HCT116 (cell line): ENCODE data around the gene ZNF320. TPM values are rescaled to one million over a fixed set of nuclear protein-coding genes. Genes with fewer than 3 reads are reported as not detected.
"Not testable (repeated sequence)": the region's sequence is repeated elsewhere in the genome, so short reads cannot be mapped to it uniquely, and the experiment has no call there.

Experiments used
- ATAC-seq: fragments of 200-7000 bp; cut with Tn5 transposase; 2 replicates; pipeline ENCODE4 v1.9.1; 2020; ENCODE audit warnings: mild to moderate bottlenecking, moderate library complexity
- BruUV-seq: library from RNA; stranded (reverse); fragments of 400-500 nt; replicated peaks from 2 replicates; lab custom pipeline; 2021; lab: Mats Ljungman, UMichigan
- CTCF ChIA-PET: fragments of 300-600 bp; sonication (Branson Sonifier 250); formaldehyde crosslinking; loops from one replicate; lab custom pipeline; 2021; ENCODE audit warnings: antibody characterized with exemption; lab: Charles Lee
- POLR2A ChIA-PET: fragments of 300-600, 350-600 bp; sonication (Branson Sonifier 250); formaldehyde crosslinking; loops from one replicate; lab custom pipeline; 2021; ENCODE audit warnings: antibody characterized with exemption; lab: Charles Lee
- RAD21 ChIA-PET, 2 experiments: fragments of 300-600 bp; sonication (Branson Sonifier 250); formaldehyde crosslinking; loops; one replicate each; lab custom pipeline; 2023; ENCODE audit warnings: low total read pairs in 2 of 2; ENCODE audit not compliant: uncharacterized antibody in 2 of 2, unreplicated experiment in 2 of 2, low non-redundant PET in 1 of 2; lab: Charles Lee
- DNase-seq: peaks from one replicate; pipeline ENCODE4 v3.0.0-alpha.2; 2010; ENCODE audit warnings: low read depth, low spot score
- H2AFZ ChIP-seq: fragments of 200-600 bp; shearing (Covaris generic), sonication (generic); 2 replicates; pipeline ENCODE4 v1.6.1; 2017; ENCODE audit warnings: low read depth, mixed run types, mixed read lengths, antibody characterized with exemption, low read length; ENCODE audit not compliant: poor library complexity, severe bottlenecking
- H3K27ac ChIP-seq: 2 replicates; pipeline ENCODE4 v1.5.1; 2012; ENCODE audit warnings: low read depth, low read length
- H3K27me3 ChIP-seq: fragments of 200-600 bp; sonication (generic); 2 replicates; pipeline ENCODE4 v1.6.1; 2016; ENCODE audit warnings: mixed run types, low read length, mixed read lengths; ENCODE audit not compliant: insufficient read depth
- H3K36me3 ChIP-seq, 2 experiments: fragments of 200-500 bp in 1 of 2; fragments of 200-600 bp in 1 of 2; sonication (Bioruptor generic) in 1 of 2; sonication (generic) in 1 of 2; 2 replicates each; pipeline versions ENCODE4 v1.5.1 to v1.6.1; 2014 to 2016; ENCODE audit warnings: low read length in 2 of 2, inconsistent platforms in 1 of 2, mixed read lengths in 1 of 2, mixed run types in 1 of 2; ENCODE audit not compliant: insufficient read depth in 2 of 2, control insufficient read depth in 1 of 2
- H3K4me1 ChIP-seq, 2 experiments: fragments of 200-600 bp in 1 of 2; sonication (generic) in 1 of 2; 2 replicates each; pipeline versions ENCODE4 v1.5.1 to v1.6.1; 2012 to 2017; ENCODE audit warnings: low read length in 2 of 2, inconsistent platforms in 1 of 2, mild to moderate bottlenecking in 1 of 2, mixed read lengths in 1 of 2, mixed run types in 1 of 2, moderate library complexity in 1 of 2; ENCODE audit not compliant: insufficient read depth in 2 of 2, control insufficient read depth in 1 of 2
- H3K4me2 ChIP-seq: fragments of 200-600 bp; sonication (generic); 2 replicates; pipeline ENCODE4 v1.6.1; 2017; ENCODE audit warnings: mixed run types, low read length, mixed read lengths
- H3K4me3 ChIP-seq, 2 experiments: fragments of 200-600 bp in 1 of 2; sonication (generic) in 1 of 2; replicated peaks in 1 of 2; 2 replicates each; pipeline ENCODE4 v1.5.1; 2011 to 2016; ENCODE audit warnings: low read length in 2 of 2, control low read depth in 1 of 2, low read depth in 1 of 2, mild to moderate bottlenecking in 1 of 2, mixed read lengths in 1 of 2, mixed run types in 1 of 2
- H3K79me2 ChIP-seq: fragments of 200-600 bp; sonication (generic); 2 replicates; pipeline ENCODE4 v1.6.1; 2017; ENCODE audit warnings: mild to moderate bottlenecking, mixed run types, low read length, moderate library complexity, mixed read lengths; ENCODE audit not compliant: insufficient read depth
- H3K9ac ChIP-seq: fragments of 200-600 bp; sonication (generic); 2 replicates; pipeline ENCODE4 v1.6.1; 2016; ENCODE audit warnings: low read length, mixed read lengths
- H3K9me2 ChIP-seq: fragments of 200-600 bp; sonication (generic), shearing (Covaris generic); 2 replicates; pipeline ENCODE4 v1.6.1; 2017; ENCODE audit warnings: mixed run types, mild to moderate bottlenecking, moderate library complexity; ENCODE audit not compliant: insufficient read depth
- H3K9me3 ChIP-seq, 2 experiments: fragments of 200-500 bp in 1 of 2; fragments of 200-600 bp in 1 of 2; sonication (Bioruptor generic) in 1 of 2; sonication (generic) in 1 of 2; 2 replicates each; pipeline ENCODE4 v1.6.1; 2014 to 2017; ENCODE audit warnings: low read length in 2 of 2, mixed read lengths in 2 of 2, inconsistent platforms in 1 of 2, low read depth in 1 of 2, mild to moderate bottlenecking in 1 of 2, mixed run types in 1 of 2, moderate library complexity in 1 of 2; ENCODE audit not compliant: control insufficient read depth in 1 of 2, insufficient read depth in 1 of 2
- H4K20me1 ChIP-seq: fragments of 200-600 bp; sonication (generic), shearing (Covaris generic); 2 replicates; pipeline ENCODE4 v1.6.1; 2017; ENCODE audit warnings: mixed run types, mild to moderate bottlenecking, moderate library complexity; ENCODE audit not compliant: insufficient read depth
- FOSL1 ChIP-seq: IDR thresholded peaks from 2 replicates; pipeline ENCODE4 v1.6.1; 2012; ENCODE audit warnings: low read depth
- POLR2AphosphoS5 ChIP-seq: IDR thresholded peaks from 2 replicates; pipeline ENCODE4 v1.6.1; 2011; ENCODE audit warnings: mild to moderate bottlenecking, low read depth, low read length, moderate library complexity
- SP1 ChIP-seq: IDR thresholded peaks from 2 replicates; pipeline ENCODE4 v1.6.1; 2012; ENCODE audit warnings: low read depth
- YY1 ChIP-seq: IDR thresholded peaks from 2 replicates; pipeline ENCODE4 v1.6.1; 2011; ENCODE audit warnings: low read length, low read depth, moderate library complexity, mild to moderate bottlenecking; ENCODE audit not compliant: insufficient replicate concordance; ENCODE audit errors: extremely low read depth
- intact Hi-C: fragments of 100-400 bp; cut with micrococcal nuclease; formaldehyde crosslinking; loops from 2 replicates; pipeline ENCODE4 v1.10.0; 2022
- total RNA-seq: library from RNA; stranded (reverse); gene quantifications from one replicate; pipeline ENCODE4 v1.2.1, GENCODE V29; 2021; ENCODE audit not compliant: unreplicated experiment

The ZNF320 gene
- total RNA-seq, 1 experiment from 2014 or later: 9.2 TPM

DNA sequence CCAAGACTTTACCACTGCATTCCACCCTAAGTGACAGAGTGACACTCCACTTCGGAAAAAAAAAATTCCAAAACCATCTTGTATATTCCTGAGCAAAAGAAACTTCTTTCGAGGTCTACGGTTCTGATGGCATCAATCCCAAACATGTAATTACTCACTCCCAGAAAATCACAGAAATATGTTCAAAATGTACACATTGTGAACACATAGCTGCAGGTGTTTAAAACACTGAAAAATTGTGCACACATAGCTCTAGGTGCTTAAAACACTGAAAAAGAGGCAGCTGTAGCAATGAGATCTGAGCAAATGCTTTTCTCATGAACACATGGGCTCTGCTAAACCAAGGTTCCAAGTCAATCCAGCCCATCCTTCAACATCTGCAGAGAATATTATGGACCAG lies 26.0 kb downstream of the ZNF320 start:
- no peaks in the 10 kb centered on the region for H3K27me3 ChIP-seq
- no peaks in the 10 kb centered on the region for H3K36me3 ChIP-seq
- no peaks in the 10 kb centered on the region for H4K20me1 ChIP-seq
- no peaks in the 10 kb centered on the region for H3K79me2 ChIP-seq
- no TSS peak for BruUV-seq
- no peaks in the 10 kb centered on the region for H3K4me1 ChIP-seq
- DNase-seq (no peak), ATAC-seq (no peak)
- POLR2A ChIA-PET: no interaction called here
- H3K4me3 ChIP-seq: no peak overlapping the region
- no peak overlapping the region for H3K4me2 ChIP-seq
- CTCF ChIA-PET: no interaction called here
- no peaks in the 10 kb centered on the region for H3K9me2 ChIP-seq
- no peak overlapping the region for H3K27ac ChIP-seq
- RAD21 ChIA-PET: no interaction called here
- H3K9me3 ChIP-seq: peaks cover 1 to 2% of the 10 kb centered on the region in 2 experiments; a peak in 3 of 4 replicates
- no peak overlapping the region for H3K9ac ChIP-seq
- intact Hi-C loops: no loop called here
- TF ChIP-seq POLR2AphosphoS5: no peak
- TF ChIP-seq YY1: no peak
- TF ChIP-seq SP1: no peak
- TF ChIP-seq FOSL1: no peak
- H2AFZ ChIP-seq: no peak overlapping the region

DNA sequence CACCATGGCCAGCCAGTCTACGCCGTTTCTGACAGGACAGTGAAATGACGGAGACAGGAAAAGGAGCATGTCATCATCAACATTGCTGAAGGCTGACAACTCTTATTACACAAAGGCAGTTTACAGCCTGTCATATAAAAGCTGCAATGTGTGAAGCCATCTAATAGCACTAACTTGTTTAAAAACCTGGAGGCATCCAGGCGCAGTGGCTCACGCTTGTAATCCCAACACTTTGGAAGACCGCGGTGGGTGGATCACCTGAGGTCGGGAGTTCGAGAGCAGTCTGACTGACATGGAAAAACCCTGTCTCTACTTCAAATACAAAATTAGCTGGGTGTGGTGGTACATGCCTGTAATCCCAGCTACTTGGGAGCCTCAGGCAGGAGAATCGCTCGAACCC lies 29.4 kb downstream of the ZNF320 start:
- H3K4me1 ChIP-seq, H2AFZ ChIP-seq, POLR2A ChIA-PET, H3K9me3 ChIP-seq, H3K27ac ChIP-seq, ATAC-seq, H3K4me2 ChIP-seq, H3K9ac ChIP-seq, H4K20me1 ChIP-seq, H3K4me3 ChIP-seq, H3K9me2 ChIP-seq, intact Hi-C loops, BruUV-seq, DNase-seq, H3K79me2 ChIP-seq, CTCF ChIA-PET, RAD21 ChIA-PET, H3K36me3 ChIP-seq, H3K27me3 ChIP-seq: not testable (repeated sequence)
